Left lung (tissue), 10 donors: ENCODE measurements around the gene FAAP24. TPM values are rescaled to one million over a fixed set of nuclear protein-coding genes. Genes with fewer than 3 reads are reported as not detected.
"Not testable (repeated sequence)": the region's sequence is repeated elsewhere in the genome, so short reads cannot be mapped to it uniquely, and the experiment has no call there.

Experiments
- ATAC-seq: fragments of 200-7000 bp; cut with Tn5 transposase; one replicate; pipeline ENCODE4 v1.9.1; 2020; ENCODE audit warnings: moderate library complexity
- DNase-seq, 4 donors: peaks; one replicate each; pipeline ENCODE4 v3.0.0-alpha.2; 2013 to 2020
- H3K27ac ChIP-seq, 2 donors: fragments of 200-600 bp; sonication (generic) in 1 of 2; one replicate each; pipeline versions ENCODE4 v1.5.0 to v1.8.0; 2020 to 2021
- H3K27me3 ChIP-seq, 2 donors: fragments of 200-600 bp; sonication (generic) in 1 of 2; one replicate each; pipeline versions ENCODE4 v1.5.0 to v1.8.0; 2020 to 2021
- H3K36me3 ChIP-seq, 2 donors: fragments of 200-600 bp; sonication (generic) in 1 of 2; one replicate each; pipeline versions ENCODE4 v1.5.0 to v1.8.0; 2020 to 2021
- H3K4me1 ChIP-seq, 2 donors: fragments of 200-600 bp; one replicate each; pipeline ENCODE4 v1.8.0; 2021
- H3K4me3 ChIP-seq, 2 donors: fragments of 200-600 bp; sonication (generic) in 1 of 2; one replicate each; pipeline versions ENCODE4 v1.5.0 to v1.8.0; 2020 to 2021; ENCODE audit warnings: mild to moderate bottlenecking in 1 of 2
- H3K9me3 ChIP-seq, 2 donors: fragments of 200-600 bp; sonication (generic) in 1 of 2; one replicate each; pipeline versions ENCODE4 v1.5.0 to v1.8.0; 2020 to 2021
- CTCF ChIP-seq, 2 donors: fragments of 200-600 bp; sonication (generic) in 1 of 2; IDR thresholded peaks; one replicate each; pipeline versions ENCODE4 v1.5.0 to v1.8.0; 2021; ENCODE audit warnings: antibody characterized with exemption in 2 of 2
- intact Hi-C, 2 donors: fragments of 100-400 bp; cut with DNase I; formaldehyde crosslinking; loops; one replicate each; pipeline versions ENCODE4 v1.11.2 to v1.14.2; 2022
- polyA plus RNA-seq, 6 donors: library from polyadenylated mRNA; unstranded; fragments of 120-200 nt; gene quantifications; one replicate each; pipeline ENCODE4 v1.2.1, GENCODE V29; 2013; ENCODE audit not compliant: insufficient read length in 6 of 6
- total RNA-seq, 2 donors: library from RNA; stranded (reverse); fragmentation: NEBNext Ultra II Directional; extraction: Animal tissue kit (Norgen Biotek cat#: 25700); gene quantifications; one replicate each; pipeline ENCODE4 v1.2.1, GENCODE V29; 2021
- donor health status: DM: no; HTN: yes; CAD: no.
- donor health status: DM: no; HTN: no; CAD: no.

The FAAP24 gene
- total and polyA plus RNA-seq, 8 donors = 2.7 to 4.8 (median 3.7) TPM

GRCh38 chr19:32988724-32989123 is 16.7 kb downstream of the FAAP24 start:
- ATAC-seq = no peak
- Histone ChIP-seq H3K4me3 (no peak overlapping the region), H3K9me3 (no peaks in the 10 kb centered on the region), H3K4me1 (no peaks in the 10 kb centered on the region), H3K27ac (no peak overlapping the region), H3K36me3 (peaks cover 0 to 6% of the 10 kb centered on the region in 2 donors), H3K27me3 (no peaks in the 10 kb centered on the region)
- no peak for TF ChIP-seq CTCF (IDR thresholded peaks at IDR 0.05)
- intact Hi-C loops = no loop called here
- DNase-seq = no peak

GRCh38 chr19:32995966-32996365 is 23.9 kb downstream of the FAAP24 start:
- H3K27ac ChIP-seq, H3K27me3 ChIP-seq, H3K4me3 ChIP-seq, H3K9me3 ChIP-seq, intact Hi-C loops, ATAC-seq, DNase-seq, H3K4me1 ChIP-seq, H3K36me3 ChIP-seq: not testable (repeated sequence)

GRCh38 chr19:32997061-32997464 is 25.0 kb downstream of the FAAP24 start:
- H3K9me3 ChIP-seq, H3K27me3 ChIP-seq, DNase-seq, ATAC-seq, H3K4me3 ChIP-seq, H3K4me1 ChIP-seq, intact Hi-C loops, H3K27ac ChIP-seq, H3K36me3 ChIP-seq: not testable (repeated sequence)

GRCh38 chr19:32997716-32998355 is 25.8 kb downstream of the FAAP24 start:
- intact Hi-C loops = no loop called here
- no peak overlapping the region for H3K4me3 ChIP-seq
- no peaks in the 10 kb centered on the region for H3K36me3 ChIP-seq
- ATAC-seq = no peak
- H3K4me1 ChIP-seq = no peaks in the 10 kb centered on the region
- no peaks in the 10 kb centered on the region for H3K9me3 ChIP-seq
- H3K27ac ChIP-seq = no peak overlapping the region
- DNase-seq = no peak
- no peaks in the 10 kb centered on the region for H3K27me3 ChIP-seq
- TF ChIP-seq CTCF (IDR thresholded peaks at IDR 0.05) = no peak

- Histone ChIP-seq H3K27me3 (no peaks in the 10 kb centered on the region), H3K4me1 (no peaks in the 10 kb centered on the region), H3K9me3 (no peaks in the 10 kb centered on the region), H3K4me3 (no peak overlapping the region), H3K36me3 (no peaks in the 10 kb centered on the region), H3K27ac (no peak overlapping the region)
- DNase-seq = no peak
- no peak for TF ChIP-seq CTCF (IDR thresholded peaks at IDR 0.05)
- ATAC-seq = no peak
- intact Hi-C loops = no loop called here
These were observed 26.7 kb downstream of the FAAP24 start for GRCh38 chr19:32998722-32999121.

- no peaks in the 10 kb centered on the region for H3K9me3 ChIP-seq
- H3K27me3 ChIP-seq = no peaks in the 10 kb centered on the region
- H3K36me3 ChIP-seq = no peaks in the 10 kb centered on the region
- H3K4me3 ChIP-seq = no peak overlapping the region
- TF ChIP-seq CTCF (IDR thresholded peaks at IDR 0.05) = no peak
- no peaks in the 10 kb centered on the region for H3K4me1 ChIP-seq
- intact Hi-C loops = no loop called here
- H3K27ac ChIP-seq = no peak overlapping the region
- DNase-seq (no peak), ATAC-seq (no peak)
These were observed 28.5 kb downstream of the FAAP24 start for GRCh38 chr19:33000510-33000909.
